OCI-LY1 (cell line): ENCODE results near the gene KIAA1586.

Experiments
- H2AFZ ChIP-seq: fragments of 200-600 bp; sonication (generic), shearing (Covaris generic); 2 replicates; pipeline ENCODE4 v1.6.0; 2014; ENCODE audit warnings: antibody characterized with exemption, mild to moderate bottlenecking, low read length
- H3F3A ChIP-seq: fragments of 200-600 bp; sonication (generic), shearing (Covaris generic); 2 replicates; pipeline ENCODE4 v1.6.0; 2014; ENCODE audit warnings: mild to moderate bottlenecking, antibody characterized with exemption, low read length, moderate library complexity; ENCODE audit not compliant: insufficient read depth
- H3K27ac ChIP-seq: fragments of 200-600 bp; sonication (generic); 2 replicates; pipeline ENCODE4 v1.5.1; 2014; ENCODE audit warnings: low read length, mixed run types, mild to moderate bottlenecking, low read depth; ENCODE audit not compliant: poor library complexity, severe bottlenecking
- H3K27me3 ChIP-seq: fragments of 200-600 bp; sonication (generic); 2 replicates; pipeline ENCODE4 v1.6.0; 2014; ENCODE audit warnings: antibody characterized with exemption, mild to moderate bottlenecking, low read length, moderate library complexity; ENCODE audit not compliant: insufficient read depth
- H3K36me3 ChIP-seq: fragments of 200-600 bp; sonication (generic); 2 replicates; pipeline ENCODE4 v1.6.1; 2014; ENCODE audit warnings: mild to moderate bottlenecking, antibody characterized with exemption, low read length, moderate library complexity, mixed read lengths; ENCODE audit not compliant: insufficient read depth
- H3K4me1 ChIP-seq: fragments of 200-600 bp; sonication (generic); 2 replicates; pipeline ENCODE4 v1.5.1; 2014; ENCODE audit warnings: mild to moderate bottlenecking, low read length, moderate library complexity; ENCODE audit not compliant: insufficient read depth, severe bottlenecking
- H3K4me2 ChIP-seq: fragments of 200-600 bp; sonication (generic), shearing (Covaris generic); 2 replicates; pipeline ENCODE4 v1.6.1; 2014; ENCODE audit warnings: low read length
- H3K4me3 ChIP-seq: fragments of 200-600 bp; sonication (generic); 2 replicates; pipeline ENCODE4 v1.5.1; 2014; ENCODE audit warnings: low read length, low read depth, mild to moderate bottlenecking, mixed read lengths; ENCODE audit not compliant: poor library complexity, severe bottlenecking
- H3K79me2 ChIP-seq: fragments of 200-600 bp; shearing (Covaris generic); 2 replicates; pipeline ENCODE4 v1.6.1; 2016; ENCODE audit warnings: mixed run types, low read length, mixed read lengths; ENCODE audit not compliant: insufficient read depth
- H3K9ac ChIP-seq: fragments of 200-600 bp; sonication (generic), shearing (Covaris generic); 2 replicates; pipeline ENCODE4 v1.6.1; 2014; ENCODE audit warnings: mild to moderate bottlenecking, low read length, mixed read lengths
- H3K9me2 ChIP-seq: fragments of 200-600 bp; sonication (generic), shearing (Covaris generic); 2 replicates; pipeline ENCODE4 v1.6.1; 2014; ENCODE audit warnings: low read depth, mild to moderate bottlenecking, low read length, mixed read lengths
- H3K9me3 ChIP-seq: fragments of 200-600 bp; shearing (Covaris generic); 2 replicates; pipeline ENCODE4 v1.6.1; 2014; ENCODE audit warnings: low read length, mixed read lengths
- H4K20me1 ChIP-seq: fragments of 200-600 bp; sonication (generic), shearing (Covaris generic); 2 replicates; pipeline ENCODE4 v1.6.0; 2016; ENCODE audit warnings: mild to moderate bottlenecking, low read length; ENCODE audit not compliant: insufficient read depth
- CTCF ChIP-seq: fragments of 200-600 bp; sonication (generic), shearing (Covaris generic); IDR thresholded peaks from 2 replicates; pipeline ENCODE4 v1.5.1; 2017; ENCODE audit warnings: mild to moderate bottlenecking, antibody characterized with exemption, low read length, moderate library complexity, mixed read lengths
- EZH2 ChIP-seq: fragments of 200-600 bp; sonication (generic), shearing (Covaris generic); IDR thresholded peaks from 2 replicates; pipeline ENCODE4 v1.8.0; 2017; ENCODE audit warnings: borderline replicate concordance, mixed run types, mild to moderate bottlenecking, antibody characterized with exemption, low read length, moderate library complexity, mixed read lengths

Gene KIAA1586

GRCh38 chr6:57033228-57033627 lies 13.3 kb upstream of the KIAA1586 start:
- H3F3A ChIP-seq = no peaks in the 10 kb centered on the region
- no peak overlapping the region for H3K4me3 ChIP-seq
- peaks cover 8% of the 10 kb centered on the region; the same call in 1 of the 2 replicates for H3K27me3 ChIP-seq
- H3K4me1 ChIP-seq = no peaks in the 10 kb centered on the region
- no peaks in the 10 kb centered on the region for H3K36me3 ChIP-seq
- H4K20me1 ChIP-seq = no peaks in the 10 kb centered on the region
- H3K9me3 ChIP-seq = no peaks in the 10 kb centered on the region
- no peak overlapping the region for H3K9ac ChIP-seq
- no peak overlapping the region for H2AFZ ChIP-seq
- no peak overlapping the region for H3K27ac ChIP-seq
- no peak for TF ChIP-seq CTCF
- no peak for TF ChIP-seq EZH2
- no peak overlapping the region for H3K4me2 ChIP-seq
- no peaks in the 10 kb centered on the region for H3K9me2 ChIP-seq
- no peaks in the 10 kb centered on the region for H3K79me2 ChIP-seq

GRCh38 chr6:57035549-57035948 lies 10.9 kb upstream of the KIAA1586 start:
- peaks cover 8% of the 10 kb centered on the region; the same call in 1 of the 2 replicates for H3K27me3 ChIP-seq
- H3K9me3 ChIP-seq = no peaks in the 10 kb centered on the region
- no peaks in the 10 kb centered on the region for H3F3A ChIP-seq
- H3K9ac ChIP-seq = no peak overlapping the region
- H3K27ac ChIP-seq = no peak overlapping the region
- no peak overlapping the region for H3K4me3 ChIP-seq
- no peaks in the 10 kb centered on the region for H3K36me3 ChIP-seq
- H4K20me1 ChIP-seq = no peaks in the 10 kb centered on the region
- H3K4me2 ChIP-seq = no peak overlapping the region
- no peaks in the 10 kb centered on the region for H3K4me1 ChIP-seq
- no peak for TF ChIP-seq EZH2
- no peak for TF ChIP-seq CTCF
- no peak overlapping the region for H2AFZ ChIP-seq
- H3K9me2 ChIP-seq = no peaks in the 10 kb centered on the region
- H3K79me2 ChIP-seq = no peaks in the 10 kb centered on the region

GRCh38 chr6:57038906-57039305 lies 7.6 kb upstream of the KIAA1586 start:
- H4K20me1 ChIP-seq = no peaks in the 10 kb centered on the region

More at GRCh38 chr6:57038906-57039305, 7.6 kb upstream of the KIAA1586 start:
- Histone ChIP-seq H3K9ac (no peak overlapping the region), H3K27me3 (peaks cover 8% of the 10 kb centered on the region; the same call in 1 of the 2 replicates), H3K4me1 (no peaks in the 10 kb centered on the region), H3K9me2 (no peaks in the 10 kb centered on the region), H3K79me2 (no peaks in the 10 kb centered on the region), H3K9me3 (no peaks in the 10 kb centered on the region), H2AFZ (no peak overlapping the region), H3F3A (no peaks in the 10 kb centered on the region), H3K4me3 (no peak overlapping the region), H3K27ac (no peak overlapping the region), H3K4me2 (no peak overlapping the region), H3K36me3 (no peaks in the 10 kb centered on the region)
- TF ChIP-seq CTCF = no peak
- no peak for TF ChIP-seq EZH2
